A673 (cell line): ENCODE results near the gene PARP14. TPM values are rescaled to one million over a fixed set of nuclear protein-coding genes. Genes with fewer than 3 reads are reported as not detected.
"Not testable (repeated sequence)": the region's sequence is repeated elsewhere in the genome, so short reads cannot be mapped to it uniquely, and the experiment has no call there.

Experiments used
- BruUV-seq: library from RNA; stranded (reverse); fragments of 400-500 nt; replicated peaks from 2 replicates; lab custom pipeline; 2021; lab: Mats Ljungman, UMichigan
- CTCF ChIA-PET: fragments of 300-600 bp; sonication (Branson Sonifier 250); formaldehyde crosslinking; loops from one replicate; lab custom pipeline; 2022; ENCODE audit warnings: antibody characterized with exemption; lab: Charles Lee
- POLR2A ChIA-PET: fragments of 300-600 bp; sonication (Branson Sonifier 250); formaldehyde crosslinking; loops from one replicate; lab custom pipeline; 2022; ENCODE audit warnings: antibody characterized with exemption; ENCODE audit not compliant: low non-redundant PET; lab: Charles Lee
- DNase-seq: peaks from one replicate; pipeline ENCODE4 v3.0.0-alpha.2; 2015; ENCODE audit warnings: low spot score
- H3K27ac ChIP-seq: fragments of 200-600 bp; sonication (generic); 2 replicates; pipeline ENCODE4 v1.5.1; 2016; ENCODE audit warnings: mixed run types, low read depth, mild to moderate bottlenecking, mixed read lengths, antibody characterized with exemption, low read length; ENCODE audit not compliant: poor library complexity, severe bottlenecking
- H3K27me3 ChIP-seq: fragments of 200-600 bp; sonication (generic); replicated peaks from 2 replicates; pipeline ENCODE4 v1.6.1; 2017; ENCODE audit warnings: mixed run types, low read depth, mild to moderate bottlenecking, mixed read lengths, antibody characterized with exemption, low read length; ENCODE audit not compliant: insufficient read depth, poor library complexity
- H3K36me3 ChIP-seq: fragments of 200-600 bp; sonication (generic); 2 replicates; pipeline ENCODE4 v1.6.1; 2016; ENCODE audit warnings: mixed run types, mild to moderate bottlenecking, mixed read lengths, antibody characterized with exemption, low read length; ENCODE audit not compliant: insufficient read depth, poor library complexity, severe bottlenecking
- H3K4me1 ChIP-seq: fragments of 200-600 bp; sonication (generic); 2 replicates; pipeline ENCODE4 v1.6.1; 2017; ENCODE audit warnings: mixed run types, mild to moderate bottlenecking, mixed read lengths, antibody characterized with exemption, low read length; ENCODE audit not compliant: insufficient read depth, poor library complexity, severe bottlenecking
- H3K4me3 ChIP-seq: fragments of 200-600 bp; sonication (generic); 2 replicates; pipeline ENCODE4 v1.5.1; 2016; ENCODE audit warnings: low read depth, mixed run types, mild to moderate bottlenecking, mixed read lengths, low read length; ENCODE audit not compliant: poor library complexity, severe bottlenecking
- H3K9me3 ChIP-seq: fragments of 200-600 bp; sonication (generic); 2 replicates; pipeline ENCODE4 v1.6.1; 2016; ENCODE audit warnings: mixed run types, low read depth, mild to moderate bottlenecking, mixed read lengths, antibody characterized with exemption, low read length; ENCODE audit not compliant: poor library complexity, severe bottlenecking
- EZH2 ChIP-seq: fragments of 200-600 bp; sonication (generic); IDR thresholded peaks from 2 replicates; pipeline ENCODE4 v1.6.1; 2017; ENCODE audit warnings: borderline replicate concordance, low read depth, mild to moderate bottlenecking, mixed read lengths, antibody characterized with exemption, low read length; ENCODE audit not compliant: poor library complexity, severe bottlenecking
- intact Hi-C: fragments of 100-400 bp; cut with micrococcal nuclease; formaldehyde crosslinking; loops from one replicate; pipeline ENCODE4 v1.10.0; 2022; ENCODE audit not compliant: unreplicated experiment
- total RNA-seq: library from RNA; stranded (reverse); gene quantifications from 2 replicates; pipeline ENCODE4 v1.2.3, GENCODE V29; 2021
- TF ChIP-seq, protein P1 (sequence below): fragments of 300-800, 200-600 bp; sonication (generic); conservative IDR thresholded peaks from 2 replicates; pipeline ENCODE4 v1.5.1; 2017; ENCODE audit warnings: low read depth, mild to moderate bottlenecking, antibody characterized with exemption, low read length, moderate library complexity, mixed read lengths

Gene PARP14
- total RNA-seq, 1 experiment from 2014 or later: 22.8 TPM

DNA sequence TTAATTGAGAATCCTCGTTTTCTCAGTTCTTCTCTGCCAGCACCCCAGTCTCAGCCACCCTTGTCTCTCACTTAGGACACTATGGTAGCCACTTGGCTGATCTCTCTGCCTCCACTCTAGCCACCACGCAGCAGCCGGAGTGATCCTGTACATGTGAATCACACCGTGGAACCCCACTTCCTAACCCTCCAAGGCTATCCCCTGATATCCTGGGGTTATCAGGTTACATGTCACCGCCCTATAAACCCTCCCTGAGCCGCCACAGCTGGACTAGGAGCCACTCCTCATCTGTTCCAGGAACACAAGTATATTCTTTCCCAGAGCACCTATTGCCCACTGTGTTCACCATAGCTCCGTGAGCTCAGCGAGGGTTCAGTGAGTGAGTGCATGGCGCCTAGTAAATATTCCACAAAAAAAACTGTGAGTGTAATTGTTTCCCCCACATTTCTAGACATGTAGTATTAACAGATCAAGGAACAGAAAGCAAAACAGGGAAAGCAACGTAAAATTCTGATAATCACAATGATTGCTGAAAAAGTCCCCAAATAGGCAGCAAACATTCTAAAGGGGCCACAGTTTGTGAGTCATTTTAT lies 661 bp upstream of the PARP14 start:
- DNase-seq: peak; percentile 33

DNA sequence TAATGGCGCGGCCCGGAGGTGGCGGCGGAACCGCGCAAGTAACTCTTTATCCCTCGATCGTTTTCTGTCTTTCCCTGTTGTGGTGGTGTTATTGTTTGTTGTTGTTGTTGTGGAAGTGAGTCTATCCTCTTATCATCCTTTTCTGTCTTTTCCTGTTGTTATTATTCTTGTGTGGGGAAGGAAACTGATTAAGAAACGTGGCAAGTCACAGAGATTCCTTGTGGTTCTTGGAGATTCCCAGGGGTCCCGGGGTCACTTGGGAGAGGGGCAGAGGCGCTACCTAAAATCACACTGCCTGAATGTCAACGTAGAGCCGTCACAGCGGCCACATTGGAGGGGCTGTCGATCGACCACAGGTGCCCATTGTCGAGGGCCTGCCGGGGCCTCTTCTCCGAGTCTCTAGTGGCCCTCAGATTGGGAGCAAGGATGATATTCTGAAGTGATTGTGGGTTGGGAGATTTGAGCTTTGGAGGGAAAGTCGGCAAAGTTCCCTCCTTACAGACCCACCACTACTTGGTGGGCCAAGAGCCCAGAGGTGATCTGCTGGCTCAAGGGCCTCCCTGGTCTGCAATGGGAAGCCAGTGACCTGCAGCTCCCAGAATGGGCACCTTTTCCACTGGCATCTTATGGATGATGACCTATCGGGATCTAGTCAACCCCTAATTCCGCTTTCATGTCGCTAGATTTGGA lies 790 bp downstream of the PARP14 start:
- intact Hi-C loops: no loop called here
- POLR2A ChIA-PET: no interaction called here
- TSS peak; percentile 32 for BruUV-seq

More for the DNA sequence above, 661 bp upstream of the PARP14 start:
- no peak for TF ChIP-seq EZH2
- TF ChIP-seq, protein P1, sequence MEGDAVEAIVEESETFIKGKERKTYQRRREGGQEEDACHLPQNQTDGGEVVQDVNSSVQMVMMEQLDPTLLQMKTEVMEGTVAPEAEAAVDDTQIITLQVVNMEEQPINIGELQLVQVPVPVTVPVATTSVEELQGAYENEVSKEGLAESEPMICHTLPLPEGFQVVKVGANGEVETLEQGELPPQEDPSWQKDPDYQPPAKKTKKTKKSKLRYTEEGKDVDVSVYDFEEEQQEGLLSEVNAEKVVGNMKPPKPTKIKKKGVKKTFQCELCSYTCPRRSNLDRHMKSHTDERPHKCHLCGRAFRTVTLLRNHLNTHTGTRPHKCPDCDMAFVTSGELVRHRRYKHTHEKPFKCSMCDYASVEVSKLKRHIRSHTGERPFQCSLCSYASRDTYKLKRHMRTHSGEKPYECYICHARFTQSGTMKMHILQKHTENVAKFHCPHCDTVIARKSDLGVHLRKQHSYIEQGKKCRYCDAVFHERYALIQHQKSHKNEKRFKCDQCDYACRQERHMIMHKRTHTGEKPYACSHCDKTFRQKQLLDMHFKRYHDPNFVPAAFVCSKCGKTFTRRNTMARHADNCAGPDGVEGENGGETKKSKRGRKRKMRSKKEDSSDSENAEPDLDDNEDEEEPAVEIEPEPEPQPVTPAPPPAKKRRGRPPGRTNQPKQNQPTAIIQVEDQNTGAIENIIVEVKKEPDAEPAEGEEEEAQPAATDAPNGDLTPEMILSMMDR: no peak
- H3K4me1 ChIP-seq: peaks cover 12% of the 10 kb centered on the region
- ChIA-PET CTCF (interaction anchor here (0.6 to 2.0 kb wide), 9 partner anchors 11 to 578 kb away, joined by 3 to 15 read pairs (median 4); partner anchors contain the start of gene FAM162A), POLR2A (no interaction called here)
- no peaks in the 10 kb centered on the region for H3K9me3 ChIP-seq
- no peaks in the 10 kb centered on the region for H3K36me3 ChIP-seq
- peak overlapping the region; percentile 71 for H3K4me3 ChIP-seq
- H3K27me3 ChIP-seq: no peaks in the 10 kb centered on the region
- BruUV-seq: TSS peak; percentile 51
- peak overlapping the region; percentile 72 for H3K27ac ChIP-seq
- intact Hi-C loops: loop anchor here (1.0 to 2.0 kb wide), 5 partner anchors 120 to 1133 kb away; no protein-coding TSS in a partner anchor

DNA sequence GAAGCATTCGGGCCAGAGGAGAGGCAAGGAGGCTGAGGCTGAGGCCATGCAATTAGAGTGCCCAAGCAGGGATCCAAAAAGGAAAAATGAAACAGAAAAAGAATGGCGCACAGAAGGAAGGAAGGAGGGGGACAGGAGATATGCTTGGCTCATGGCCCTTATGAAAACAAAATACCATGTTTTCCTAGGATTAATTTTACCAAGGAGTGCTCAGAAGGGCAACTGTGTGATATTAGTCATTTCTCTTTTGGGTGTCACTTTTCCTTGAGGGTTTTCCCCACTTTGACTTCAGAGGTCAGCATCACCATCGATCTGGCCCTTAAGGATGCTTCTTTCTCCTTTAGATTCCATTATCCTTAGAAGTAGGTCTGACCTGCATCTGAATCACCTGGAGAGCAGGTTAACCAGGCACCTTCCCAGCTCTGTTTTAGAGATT lies 1.4 kb downstream of the PARP14 start:
- intact Hi-C loops: no loop called here

More for the DNA sequence above, 790 bp downstream of the PARP14 start:
- DNase-seq: no peak
- H3K4me3 ChIP-seq: peak overlapping the region; percentile 71
- H3K4me1 ChIP-seq: peaks cover 9% of the 10 kb centered on the region
- TF ChIP-seq, protein P1: no peak
- no peak for TF ChIP-seq EZH2
- CTCF ChIA-PET: interaction anchor here (0.6 kb wide), 1 partner anchor 289 kb away, joined by 3 read pairs; no protein-coding TSS in a partner anchor
- H3K27me3 ChIP-seq: no peaks in the 10 kb centered on the region
- no peaks in the 10 kb centered on the region for H3K36me3 ChIP-seq
- no peaks in the 10 kb centered on the region for H3K9me3 ChIP-seq
- peak overlapping the region; percentile 72 for H3K27ac ChIP-seq

DNA sequence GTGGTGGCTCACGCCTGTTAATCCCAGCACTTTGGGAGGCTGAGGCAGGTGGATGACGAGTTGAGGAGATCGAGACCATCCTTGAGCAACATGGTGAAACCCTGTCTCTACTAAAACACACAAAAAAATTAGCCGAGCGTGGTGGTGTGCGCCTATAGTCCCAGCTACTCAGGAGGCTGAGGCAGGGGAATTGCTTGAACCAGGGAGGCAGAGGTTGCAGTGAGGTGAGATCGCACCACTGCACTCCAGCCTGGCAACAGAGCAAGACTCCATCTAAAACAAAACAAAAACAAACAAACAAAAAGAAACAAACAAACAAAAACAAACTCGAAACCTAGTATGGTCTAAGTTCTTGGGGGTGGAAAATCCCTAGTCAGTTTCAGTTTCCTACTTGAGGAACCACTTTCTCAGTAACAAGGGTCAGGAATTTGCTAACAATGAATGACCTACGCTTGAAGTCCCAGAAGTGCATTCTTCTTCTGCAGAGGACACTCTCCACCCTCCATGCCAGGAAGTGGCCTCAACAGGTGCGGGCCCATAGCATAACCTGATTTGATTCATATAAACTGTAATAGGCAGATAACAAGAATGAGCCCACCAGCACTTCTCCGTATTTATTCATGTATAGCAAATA lies 2.3 kb downstream of the PARP14 start:
- CTCF ChIA-PET: not testable (repeated sequence)

More for the DNA sequence above, 1.4 kb downstream of the PARP14 start:
- POLR2A ChIA-PET: no interaction called here
- H3K4me3 ChIP-seq: peak overlapping the region; percentile 71
- no peaks in the 10 kb centered on the region for H3K36me3 ChIP-seq
- CTCF ChIA-PET: no interaction called here
- BruUV-seq: no TSS peak
- TF ChIP-seq, protein P1: no peak
- TF ChIP-seq EZH2: no peak
- H3K27ac ChIP-seq: no peak overlapping the region
- H3K4me1 ChIP-seq: peaks cover 5% of the 10 kb centered on the region
- no peak for DNase-seq
- H3K27me3 ChIP-seq: no peaks in the 10 kb centered on the region
- no peaks in the 10 kb centered on the region for H3K9me3 ChIP-seq

More for the DNA sequence above, 2.3 kb downstream of the PARP14 start:
- DNase-seq, H3K9me3 ChIP-seq, H3K27ac ChIP-seq, H3K36me3 ChIP-seq, POLR2A ChIA-PET, H3K4me1 ChIP-seq, H3K27me3 ChIP-seq, intact Hi-C loops, BruUV-seq, H3K4me3 ChIP-seq: not testable (repeated sequence)
